Stimulated activated CD4-positive, alpha-beta T cell treated with anti-CD3 and anti-CD28 coated beads, Interleukin-1b, Interleukin-23, amount 100 ng/mL, for 48 hours (primary cell): ENCODE data around the gene SYNPO2.
A peak's percentile ranks its signal among the peaks of the same experiment; 100 is the strongest.
"Not testable (repeated sequence)": the region's sequence is repeated elsewhere in the genome, so short reads cannot be mapped to it uniquely, and the experiment has no call there.

Source experiments
- DNase-seq: peaks from one replicate; pipeline ENCODE4 v3.0.0-alpha.2; 2020

Gene SYNPO2, protein sequence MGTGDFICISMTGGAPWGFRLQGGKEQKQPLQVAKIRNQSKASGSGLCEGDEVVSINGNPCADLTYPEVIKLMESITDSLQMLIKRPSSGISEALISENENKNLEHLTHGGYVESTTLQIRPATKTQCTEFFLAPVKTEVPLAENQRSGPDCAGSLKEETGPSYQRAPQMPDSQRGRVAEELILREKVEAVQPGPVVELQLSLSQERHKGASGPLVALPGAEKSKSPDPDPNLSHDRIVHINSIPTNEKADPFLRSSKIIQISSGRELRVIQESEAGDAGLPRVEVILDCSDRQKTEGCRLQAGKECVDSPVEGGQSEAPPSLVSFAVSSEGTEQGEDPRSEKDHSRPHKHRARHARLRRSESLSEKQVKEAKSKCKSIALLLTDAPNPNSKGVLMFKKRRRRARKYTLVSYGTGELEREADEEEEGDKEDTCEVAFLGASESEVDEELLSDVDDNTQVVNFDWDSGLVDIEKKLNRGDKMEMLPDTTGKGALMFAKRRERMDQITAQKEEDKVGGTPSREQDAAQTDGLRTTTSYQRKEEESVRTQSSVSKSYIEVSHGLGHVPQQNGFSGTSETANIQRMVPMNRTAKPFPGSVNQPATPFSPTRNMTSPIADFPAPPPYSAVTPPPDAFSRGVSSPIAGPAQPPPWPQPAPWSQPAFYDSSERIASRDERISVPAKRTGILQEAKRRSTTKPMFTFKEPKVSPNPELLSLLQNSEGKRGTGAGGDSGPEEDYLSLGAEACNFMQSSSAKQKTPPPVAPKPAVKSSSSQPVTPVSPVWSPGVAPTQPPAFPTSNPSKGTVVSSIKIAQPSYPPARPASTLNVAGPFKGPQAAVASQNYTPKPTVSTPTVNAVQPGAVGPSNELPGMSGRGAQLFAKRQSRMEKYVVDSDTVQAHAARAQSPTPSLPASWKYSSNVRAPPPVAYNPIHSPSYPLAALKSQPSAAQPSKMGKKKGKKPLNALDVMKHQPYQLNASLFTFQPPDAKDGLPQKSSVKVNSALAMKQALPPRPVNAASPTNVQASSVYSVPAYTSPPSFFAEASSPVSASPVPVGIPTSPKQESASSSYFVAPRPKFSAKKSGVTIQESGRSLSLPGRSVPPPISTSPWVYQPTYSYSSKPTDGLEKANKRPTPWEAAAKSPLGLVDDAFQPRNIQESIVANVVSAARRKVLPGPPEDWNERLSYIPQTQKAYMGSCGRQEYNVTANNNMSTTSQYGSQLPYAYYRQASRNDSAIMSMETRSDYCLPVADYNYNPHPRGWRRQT

GRCh38 chr4:118888666-118889311 is at the start of gene SYNPO2:
TSS of gene SYNPO2 (plus strand) at chr4:118888854. CDS start at chr4:118889037, 183 bp downstream.
- DNase-seq, result peak; percentile 35

GRCh38 chr4:118839221-118839927 is 49.3 kb upstream of the SYNPO2 start:
- no peak for DNase-seq

- no peak for DNase-seq
Observed at GRCh38 chr4:118842055-118842454, 46.6 kb upstream of the SYNPO2 start.

DNA sequence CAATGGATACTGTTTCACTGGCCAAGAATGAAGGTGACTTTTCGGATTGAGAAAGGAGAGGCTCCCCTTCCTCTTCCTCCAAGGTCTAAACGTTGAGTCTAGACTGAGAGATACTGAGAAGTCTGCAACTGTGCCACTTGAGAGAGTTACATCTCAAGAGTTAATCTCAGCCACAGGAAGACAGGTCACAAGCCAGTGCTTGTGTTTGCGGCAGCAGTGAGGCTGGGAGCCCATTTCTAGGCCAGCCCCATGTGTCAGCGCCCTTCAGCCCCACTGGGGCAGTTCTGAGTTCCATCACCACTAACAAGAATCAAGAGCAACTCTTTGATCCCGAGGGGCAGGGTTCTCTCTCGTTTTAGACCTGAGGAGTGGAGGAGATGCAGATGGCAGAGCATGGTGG is 45.4 kb upstream of the SYNPO2 start:
- no peak for DNase-seq

GRCh38 chr4:118845552-118846050 is 43.1 kb upstream of the SYNPO2 start:
- no peak for DNase-seq

GRCh38 chr4:118846979-118847378 is 41.7 kb upstream of the SYNPO2 start:
- DNase-seq, result no peak

DNA sequence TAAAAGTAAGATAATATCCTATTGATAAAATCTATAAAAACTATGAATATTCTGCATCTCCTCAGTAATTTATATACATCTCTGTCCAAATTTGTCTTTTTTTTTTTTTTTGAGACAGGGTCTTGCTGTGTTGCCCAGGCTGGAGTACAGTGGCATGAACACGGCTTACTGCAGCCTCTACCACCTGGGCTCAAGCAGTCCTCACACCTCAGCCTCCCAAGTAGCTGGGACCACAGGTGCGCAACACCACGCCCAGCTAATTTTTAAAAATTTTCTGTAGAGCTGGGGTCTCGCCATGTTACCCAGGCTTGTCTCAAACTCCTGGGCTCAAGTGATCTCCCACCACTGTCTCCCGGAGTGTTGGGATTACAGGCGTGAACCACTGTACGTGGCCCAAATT is 40.4 kb upstream of the SYNPO2 start:
- DNase-seq, result no peak

- no peak for DNase-seq
Observed at GRCh38 chr4:118848901-118849300, 39.8 kb upstream of the SYNPO2 start.

DNA sequence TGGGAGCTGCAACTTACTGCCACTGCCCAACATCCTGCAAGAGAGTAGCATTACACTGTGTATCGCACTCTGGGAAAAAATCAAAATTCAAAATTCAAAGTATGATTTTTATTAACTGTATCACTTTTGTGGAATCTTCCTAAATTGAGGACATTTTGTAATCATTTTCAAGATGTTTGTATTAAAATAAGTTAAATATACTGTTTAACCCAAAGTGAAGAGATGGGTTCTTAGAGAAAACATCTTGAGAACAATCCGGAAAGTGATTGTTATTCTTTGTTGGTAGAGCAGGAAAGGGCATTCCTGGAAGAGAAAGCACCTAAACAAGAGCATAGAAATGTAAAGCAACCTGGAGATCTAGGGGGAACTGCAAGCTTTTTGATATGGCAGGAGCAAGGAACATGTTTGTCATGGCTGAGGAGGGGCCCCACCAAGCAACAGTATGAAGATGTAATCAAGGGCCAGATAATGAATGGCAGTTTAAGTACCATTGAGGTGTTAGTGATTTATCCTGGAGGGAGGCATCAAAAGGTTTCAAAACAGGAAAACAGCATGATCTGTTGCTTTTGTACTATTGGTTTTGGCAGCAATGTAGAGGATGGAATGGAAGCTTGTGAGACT is 38.7 kb upstream of the SYNPO2 start:
- DNase-seq, result no peak

GRCh38 chr4:118850488-118851173 is 38.0 kb upstream of the SYNPO2 start:
- DNase-seq, result no peak

DNA sequence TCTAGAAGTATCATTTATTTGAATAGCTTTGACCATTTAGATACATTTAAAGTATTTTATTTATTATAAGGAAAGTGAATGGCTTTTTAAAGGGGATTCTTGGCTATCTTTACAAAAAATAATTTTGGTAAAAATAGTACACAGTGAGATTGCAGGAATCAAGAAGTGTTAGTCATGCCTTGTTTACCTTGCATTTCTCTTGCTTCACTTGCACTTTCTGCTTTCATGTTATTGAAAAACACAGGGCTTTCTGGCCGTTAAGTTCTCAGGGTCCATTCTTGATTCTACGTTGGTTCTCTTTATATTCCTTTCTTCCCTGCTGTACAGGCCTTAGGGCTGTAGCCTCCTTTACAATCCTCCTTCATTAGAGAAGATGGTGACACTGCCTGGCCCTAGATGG is 30.9 kb upstream of the SYNPO2 start:
- DNase-seq, result no peak

GRCh38 chr4:118858779-118859178 is 29.9 kb upstream of the SYNPO2 start:
- DNase-seq, result no peak

DNA sequence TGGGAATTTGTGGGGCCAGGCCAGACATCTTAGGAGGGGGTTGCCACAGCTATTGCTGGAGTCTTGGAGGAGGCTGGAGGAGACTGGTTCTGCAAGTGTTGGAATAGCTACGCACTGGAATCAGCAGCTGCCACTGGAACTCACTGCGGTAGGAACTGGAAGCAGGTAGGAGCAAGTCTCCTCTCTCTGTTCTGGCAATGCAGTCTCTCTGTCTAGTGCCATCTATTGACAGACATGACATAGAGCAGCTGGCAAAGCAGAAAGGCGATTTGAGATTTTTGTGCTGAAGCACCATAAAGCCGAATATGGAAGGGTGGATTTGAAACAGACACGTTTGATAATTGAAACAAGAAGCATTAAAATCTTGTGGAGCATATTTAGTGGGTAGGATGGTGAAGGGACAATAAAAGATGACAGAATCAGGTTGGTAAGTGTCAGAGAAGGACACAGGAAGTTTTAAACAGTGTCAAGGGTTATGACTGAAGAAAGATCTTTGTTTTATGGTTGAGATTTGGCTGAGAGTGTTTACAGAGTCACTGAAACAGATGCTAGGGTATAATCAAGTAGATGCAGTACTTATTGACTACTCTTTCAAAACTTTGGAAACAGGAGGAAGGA is 23.5 kb upstream of the SYNPO2 start:
- peak; percentile 6 for DNase-seq

DNA sequence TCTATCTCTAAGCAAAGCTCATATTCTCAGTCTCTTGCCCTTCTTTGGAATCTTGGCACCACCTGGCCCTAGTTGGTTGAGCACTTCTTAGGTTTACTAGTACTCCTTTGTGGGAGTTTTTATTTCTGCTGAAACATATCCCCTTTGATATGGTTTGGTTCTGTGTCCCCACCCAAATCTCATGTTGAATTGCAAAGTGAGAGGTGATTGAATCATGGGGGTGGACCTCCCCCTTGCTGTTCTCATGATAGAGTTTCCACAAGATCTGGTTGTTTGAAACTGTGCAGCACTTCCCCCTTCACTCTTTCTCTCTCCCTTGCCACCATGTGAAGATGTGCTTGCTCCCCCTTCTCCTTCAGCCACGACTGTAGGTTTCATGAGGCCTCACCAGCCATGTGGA is 22.2 kb upstream of the SYNPO2 start:
- DNase-seq, result no peak

- DNase-seq, result no peak
Observed at GRCh38 chr4:118867311-118868067, 21.2 kb upstream of the SYNPO2 start.

- no peak for DNase-seq
Observed at GRCh38 chr4:118869808-118870342, 18.8 kb upstream of the SYNPO2 start.

GRCh38 chr4:118872181-118872580 is 16.5 kb upstream of the SYNPO2 start:
- DNase-seq, result no peak

GRCh38 chr4:118877797-118878196 is 10.9 kb upstream of the SYNPO2 start:
- DNase-seq, result no peak

GRCh38 chr4:118878507-118878906 is 10.1 kb upstream of the SYNPO2 start:
- not testable (repeated sequence) for DNase-seq
